Testis (tissue), 5 donors: ENCODE results near the gene TRAPPC11. TPM values are rescaled to one million over a fixed set of nuclear protein-coding genes. Genes with fewer than 3 reads are reported as not detected.

ENCODE experiments used
- DNase-seq: peaks from one replicate; pipeline ENCODE4 v3.0.0-alpha.2; 2019
- H3K27ac ChIP-seq, 2 donors: fragments of 200-600 bp; sonication (generic); one replicate each; pipeline ENCODE4 v1.5.1; 2019
- H3K27me3 ChIP-seq: fragments of 200-600 bp; sonication (generic); one replicate; pipeline ENCODE4 v1.5.1; 2019
- H3K36me3 ChIP-seq: fragments of 200-600 bp; sonication (generic); one replicate; pipeline ENCODE4 v1.5.1; 2017; ENCODE audit warnings: low read depth; ENCODE audit errors: missing control alignments
- H3K4me1 ChIP-seq: fragments of 200-600 bp; sonication (generic); one replicate; pipeline ENCODE4 v1.5.1; 2019
- H3K4me3 ChIP-seq, 2 donors: fragments of 200-600 bp; sonication (generic); one replicate each; pipeline ENCODE4 v1.5.1; 2017 to 2019
- H3K9me3 ChIP-seq: fragments of 200-600 bp; sonication (generic); one replicate; pipeline ENCODE4 v1.5.1; 2017
- POLR2A ChIP-seq: fragments of 450-650 bp; IDR thresholded peaks from one replicate; pipeline ENCODE4 v1.6.1; 2017; ENCODE audit warnings: antibody characterized with exemption, mild to moderate bottlenecking, moderate library complexity
- WGBS, 2 donors: methylation state at CpG; one replicate each; pipeline ENCODE4 v1.1.5; 2018; 5-methylcytosine and 5-hydroxymethylcytosine counted together
- intact Hi-C: fragments of 100-400 bp; cut with DNase I; formaldehyde crosslinking; loops from one replicate; pipeline ENCODE4 v1.15.1; 2023; ENCODE audit warnings: low total_unique reads
- long read RNA-seq, 2 donors: transcript quantifications; one replicate each; lab custom pipeline, GENCODE V29; 2026
- polyA plus RNA-seq: library from polyadenylated mRNA; stranded (reverse); fragments of 350-450 nt; fragmentation: Illumina TruSeq; extraction: RNeasy Lipid Tissue Mini Kit (QIAGEN cat#74804); gene quantifications from one replicate; pipeline ENCODE4 v1.2.3, GENCODE V29; 2014; ENCODE audit warnings: low read depth, low replicate concordance; ENCODE audit not compliant: insufficient read depth
- total RNA-seq, 2 donors: library from RNA; depleted of rRNA; stranded (reverse); fragments of >200 nt; gene quantifications; one replicate each; pipeline ENCODE4 v1.2.3, GENCODE V29; 2016
- TF ChIP-seq, protein P1 (sequence below), 3 experiments: fragments of 450-650 bp in 2 of 3; fragments of 200-600 bp in 1 of 3; sonication (generic) in 1 of 3; IDR thresholded peaks; one replicate each; pipeline ENCODE4 v1.5.1; 2016 to 2019; ENCODE audit warnings: antibody characterized with exemption in 3 of 3, mild to moderate bottlenecking in 2 of 3, moderate library complexity in 1 of 3

The TRAPPC11 gene
- 10 to 100 TPM; 65.2 to 81.6 TPM for total RNA-seq
- 31.2 TPM for polyA plus RNA-seq
- long read RNA-seq, donor 1, full-length matches to known transcripts, result 2 of 2 reads
- long read RNA-seq, donor 1, partial matches to known transcripts, result 0 of 2 reads
- long read RNA-seq, donor 1, other reads (novel, unspliced or antisense), result 0 of 2 reads
- long read RNA-seq, donor 2, full-length matches to known transcripts, result 7 of 7 reads
- long read RNA-seq, donor 2, partial matches to known transcripts, result 0 of 7 reads
- long read RNA-seq, donor 2, other reads (novel, unspliced or antisense), result 0 of 7 reads

DNA sequence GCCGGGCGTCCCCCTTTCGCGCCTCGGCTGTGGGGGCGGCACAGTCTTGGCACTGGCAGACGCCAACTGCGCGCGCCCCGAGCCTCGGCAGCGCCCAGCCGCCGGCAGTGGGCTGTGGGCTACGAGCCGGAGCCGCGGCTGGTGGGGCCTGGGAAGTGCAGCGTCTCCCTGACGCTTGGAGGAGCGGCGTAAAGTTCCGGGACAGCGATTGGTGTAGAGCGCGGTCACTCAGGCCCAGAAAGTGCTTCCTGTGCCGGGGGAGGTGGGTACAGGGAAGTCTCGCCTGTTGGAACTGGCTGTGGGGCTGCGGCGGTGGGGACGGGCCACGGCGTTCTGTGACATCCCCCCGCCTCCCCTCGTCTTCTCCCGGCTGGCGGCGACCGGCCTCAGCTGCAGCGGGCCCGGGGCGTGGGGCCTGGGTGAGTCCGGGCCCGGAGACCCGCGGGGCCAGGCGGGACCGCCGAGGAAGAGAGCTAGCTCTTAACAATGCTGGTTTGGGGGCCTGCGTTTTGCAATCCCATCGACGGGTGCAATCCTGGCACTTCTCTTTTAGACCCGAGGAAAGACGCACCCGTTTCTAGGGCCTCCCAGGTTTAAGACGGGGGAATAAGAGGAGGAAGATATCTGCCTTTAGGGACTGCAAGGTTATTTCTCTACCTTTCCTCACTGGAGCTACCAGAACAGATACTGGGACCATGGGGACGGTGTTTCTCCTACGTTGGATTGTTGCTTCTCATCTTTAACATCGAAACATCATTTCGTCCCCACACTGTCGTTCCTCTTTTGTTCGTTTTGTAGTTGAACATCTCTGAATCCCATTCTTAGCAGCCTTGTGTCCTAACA lies at the start of gene TRAPPC11, which contains the start of gene RWDD4:
TSS of gene TRAPPC11 (plus strand) at position 265 of the 843 bp plus-strand sequence. CDS start 4,575 bp downstream, outside the sequence.
TSS of gene RWDD4 (minus strand) at position 157 of the 843 bp plus-strand sequence. CDS start 233 bp downstream, outside the sequence.
- H3K9me3 ChIP-seq, result no peaks in the 10 kb centered on the region
- no peaks in the 10 kb centered on the region for H3K4me1 ChIP-seq
- peak; percentile 61 for TF ChIP-seq POLR2A
- TF ChIP-seq, protein P1, sequence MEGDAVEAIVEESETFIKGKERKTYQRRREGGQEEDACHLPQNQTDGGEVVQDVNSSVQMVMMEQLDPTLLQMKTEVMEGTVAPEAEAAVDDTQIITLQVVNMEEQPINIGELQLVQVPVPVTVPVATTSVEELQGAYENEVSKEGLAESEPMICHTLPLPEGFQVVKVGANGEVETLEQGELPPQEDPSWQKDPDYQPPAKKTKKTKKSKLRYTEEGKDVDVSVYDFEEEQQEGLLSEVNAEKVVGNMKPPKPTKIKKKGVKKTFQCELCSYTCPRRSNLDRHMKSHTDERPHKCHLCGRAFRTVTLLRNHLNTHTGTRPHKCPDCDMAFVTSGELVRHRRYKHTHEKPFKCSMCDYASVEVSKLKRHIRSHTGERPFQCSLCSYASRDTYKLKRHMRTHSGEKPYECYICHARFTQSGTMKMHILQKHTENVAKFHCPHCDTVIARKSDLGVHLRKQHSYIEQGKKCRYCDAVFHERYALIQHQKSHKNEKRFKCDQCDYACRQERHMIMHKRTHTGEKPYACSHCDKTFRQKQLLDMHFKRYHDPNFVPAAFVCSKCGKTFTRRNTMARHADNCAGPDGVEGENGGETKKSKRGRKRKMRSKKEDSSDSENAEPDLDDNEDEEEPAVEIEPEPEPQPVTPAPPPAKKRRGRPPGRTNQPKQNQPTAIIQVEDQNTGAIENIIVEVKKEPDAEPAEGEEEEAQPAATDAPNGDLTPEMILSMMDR (IDR thresholded peaks at IDR 0.05), result peak in 2 of 3 experiments; percentile 46 to 71
- no peaks in the 10 kb centered on the region for H3K36me3 ChIP-seq
- peak within 1 kb of the TSS; percentile 91 to 95 for H3K27ac ChIP-seq
- intact Hi-C loops, result loop anchor here (5.0 kb wide), 1 partner anchor 152 kb away; the partner anchor contains the start of gene ING2
- peak within 1 kb of the TSS; percentile 72 to 88 for H3K4me3 ChIP-seq
- peak; percentile 99 for DNase-seq
- no peaks in the 10 kb centered on the region for H3K27me3 ChIP-seq
- WGBS, 2 donors, result 0 to 1% methylated on average over 22 to 43 of the region's 63 CpGs

DNA sequence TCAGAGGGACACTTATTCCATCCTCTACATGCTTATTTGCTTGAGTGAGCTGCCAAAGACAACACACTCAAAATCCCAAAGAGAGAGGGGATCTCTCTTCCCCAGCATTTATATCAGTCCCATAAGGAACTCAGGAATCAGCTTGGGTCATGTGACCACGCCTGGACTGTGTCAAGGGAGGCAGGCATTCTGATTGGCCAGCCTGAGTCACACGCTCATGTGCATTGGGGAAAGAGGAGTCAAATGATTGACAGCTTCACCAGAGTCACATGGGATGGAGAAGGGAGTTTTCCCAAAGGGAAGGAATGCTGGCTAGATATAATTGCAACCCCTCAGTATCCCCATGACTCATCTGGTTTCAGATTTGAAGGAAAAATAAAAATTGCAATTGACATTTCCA lies 49.1 kb upstream of the TRAPPC11 start:
- peaks cover 12% of the 10 kb centered on the region for H3K4me1 ChIP-seq
- no peak for TF ChIP-seq POLR2A
- TF ChIP-seq, protein P1 (IDR thresholded peaks at IDR 0.05), result no peak
- H3K36me3 ChIP-seq, result no peaks in the 10 kb centered on the region
- WGBS, 2 donors, result 100% methylated on average over 2 of the region's 2 CpGs
- no peaks in the 10 kb centered on the region for H3K27me3 ChIP-seq
- no peak for DNase-seq
- H3K4me3 ChIP-seq, result no peak overlapping the region
- peak overlapping the region in 1 of 2 donors; percentile 80 for H3K27ac ChIP-seq
- intact Hi-C loops, result no loop called here
- no peaks in the 10 kb centered on the region for H3K9me3 ChIP-seq

DNA sequence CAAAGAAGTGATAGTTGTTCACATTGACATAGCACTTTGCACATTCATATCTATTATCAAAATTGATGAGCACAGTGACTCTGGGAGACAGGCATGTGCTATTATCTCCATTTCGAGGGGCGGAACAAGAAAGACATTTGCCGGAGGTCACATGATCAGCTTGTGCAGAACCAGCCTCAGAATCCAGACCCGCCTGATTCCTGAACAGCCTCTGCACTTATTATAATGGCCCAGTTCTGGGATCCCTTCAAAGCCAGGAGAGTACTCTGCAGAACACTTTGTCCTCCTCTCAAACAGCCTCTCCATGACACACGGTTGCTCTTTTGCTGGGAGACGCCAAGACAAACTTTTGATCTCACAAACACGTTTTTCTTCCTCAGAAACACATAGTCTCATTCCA lies 48.5 kb upstream of the TRAPPC11 start:
- Histone ChIP-seq H3K27me3 (no peaks in the 10 kb centered on the region), H3K9me3 (no peaks in the 10 kb centered on the region), H3K36me3 (no peaks in the 10 kb centered on the region), H3K4me3 (no peak overlapping the region), H3K4me1 (peaks cover 12% of the 10 kb centered on the region), H3K27ac (peak overlapping the region; percentile 45 to 80)
- peak; percentile 75 for DNase-seq
- intact Hi-C loops, result no loop called here
- 28 to 40% methylated on average over 7 of the region's 7 CpGs for WGBS, 2 donors
- no peak for TF ChIP-seq POLR2A
- TF ChIP-seq, protein P1 (IDR thresholded peaks at IDR 0.05), result no peak

DNA sequence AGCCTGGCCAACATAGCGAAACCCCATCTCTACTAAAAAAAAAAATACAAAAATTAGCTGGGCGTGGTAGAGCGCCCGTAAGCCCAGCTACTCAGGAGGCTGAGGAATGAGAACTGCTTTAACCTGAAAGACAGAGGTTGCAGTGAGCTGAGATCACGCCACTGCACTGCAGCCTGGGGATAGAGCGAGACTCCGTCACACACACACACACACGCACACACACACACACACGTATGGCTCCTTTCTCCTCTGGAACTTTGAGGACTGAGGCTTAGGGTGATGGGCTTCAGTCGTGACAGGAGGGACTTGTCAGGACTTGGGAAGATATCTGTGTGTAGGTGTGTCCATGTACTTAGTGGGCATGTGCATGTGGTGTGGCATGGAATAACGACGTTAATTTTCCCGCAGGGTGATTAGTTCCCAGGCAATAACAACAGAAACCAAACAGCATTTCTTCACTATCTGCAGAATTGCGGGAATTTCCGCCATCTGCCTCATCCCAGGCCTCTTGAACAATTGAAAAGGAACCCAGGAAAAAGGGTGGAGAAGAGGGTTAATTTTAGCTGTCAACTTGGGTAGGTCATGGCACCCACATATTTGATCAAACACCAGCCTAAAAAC lies 47.8 kb upstream of the TRAPPC11 start:
- intact Hi-C loops, result no loop called here
- WGBS, 2 donors, result 70 to 73% methylated on average over 15 of the region's 15 CpGs

More for the DNA sequence above, 47.8 kb upstream of the TRAPPC11 start:
- Histone ChIP-seq H3K4me3 (no peak overlapping the region), H3K36me3 (no peaks in the 10 kb centered on the region), H3K27ac (peak overlapping the region; percentile 45 to 80), H3K4me1 (peaks cover 12% of the 10 kb centered on the region), H3K27me3 (no peaks in the 10 kb centered on the region), H3K9me3 (no peaks in the 10 kb centered on the region)
- no peak for TF ChIP-seq POLR2A
- TF ChIP-seq, protein P1 (IDR thresholded peaks at IDR 0.05), result no peak
- no peak for DNase-seq
